ENCODE measurements around the gene AQP3. TPM values are rescaled to one million over a fixed set of nuclear protein-coding genes. Genes with fewer than 3 reads are reported as not detected.
"Not testable (repeated sequence)": the region's sequence is repeated elsewhere in the genome, so short reads cannot be mapped to it uniquely, and the experiment has no call there.

The AQP3 gene
- total RNA-seq, 2 donors from 2014 or later: 206 to 225 TPM

GRCh38 chr9:33458444-33458843, 11.1 kb upstream of the AQP3 start:
- peak; percentile 32 to 64 (median 32) for DNase-seq
- ATAC-seq: peak; percentile 82
- H3K36me3 Mint-ChIP-seq (ENCODE audit: low read depth): no peaks in the 10 kb centered on the region
- H3K4me3 Mint-ChIP-seq: peak overlapping the region; percentile 75
- H3K9me3 ChIP-seq (ENCODE audit: control insufficient read depth, low read length, poor library complexity, severe bottlenecking): no peaks in the 10 kb centered on the region
- H3K27ac Mint-ChIP-seq: peak overlapping the region; percentile 98
- H3K27me3 Mint-ChIP-seq: no peaks in the 10 kb centered on the region
- H3K4me1 Mint-ChIP-seq: peaks cover 56% of the 10 kb centered on the region

- H3K4me1 Mint-ChIP-seq: peaks cover 64% of the 10 kb centered on the region
- H3K27ac Mint-ChIP-seq: peak overlapping the region; percentile 98
- H3K36me3 Mint-ChIP-seq (ENCODE audit: low read depth): no peaks in the 10 kb centered on the region
- peak; percentile 41 for ATAC-seq
- H3K27me3 Mint-ChIP-seq: no peaks in the 10 kb centered on the region
- peak overlapping the region; percentile 73 for H3K4me3 Mint-ChIP-seq
- H3K9me3 ChIP-seq (ENCODE audit: control insufficient read depth, low read length, poor library complexity, severe bottlenecking): no peaks in the 10 kb centered on the region
- DNase-seq: no peak
Measured at GRCh38 chr9:33455945-33456344, 8.6 kb upstream of the AQP3 start.

- not testable (repeated sequence) for H3K36me3 Mint-ChIP-seq (ENCODE audit: low read depth); DNase-seq; H3K9me3 ChIP-seq (ENCODE audit: control insufficient read depth, low read length, poor library complexity, severe bottlenecking); ATAC-seq; H3K27me3 Mint-ChIP-seq
- H3K27ac Mint-ChIP-seq: peak overlapping the region; percentile 98
- H3K4me1 Mint-ChIP-seq: peaks cover 64% of the 10 kb centered on the region
- peak overlapping the region; percentile 73 for H3K4me3 Mint-ChIP-seq
Measured at GRCh38 chr9:33455456-33455855, 8.1 kb upstream of the AQP3 start.

GRCh38 chr9:33454661-33455026, 7.3 kb upstream of the AQP3 start:
- DNase-seq; H3K36me3 Mint-ChIP-seq (ENCODE audit: low read depth); H3K9me3 ChIP-seq (ENCODE audit: control insufficient read depth, low read length, poor library complexity, severe bottlenecking); ATAC-seq; H3K27me3 Mint-ChIP-seq: not testable (repeated sequence)
- Mint-ChIP-seq H3K4me3 (peak overlapping the region; percentile 80), H3K4me1 (peaks cover 64% of the 10 kb centered on the region), H3K27ac (peak overlapping the region; percentile 98)

- no peaks in the 10 kb centered on the region for H3K36me3 Mint-ChIP-seq (ENCODE audit: low read depth)
Measured at GRCh38 chr9:33453999-33454660, 6.7 kb upstream of the AQP3 start.

GRCh38 chr9:33453286-33453860, 6.0 kb upstream of the AQP3 start:
- Mint-ChIP-seq H3K27me3 (no peaks in the 10 kb centered on the region), H3K36me3 (ENCODE audit: low read depth) (no peaks in the 10 kb centered on the region), H3K4me1 (peaks cover 55% of the 10 kb centered on the region), H3K4me3 (peak overlapping the region; percentile 31), H3K27ac (peak overlapping the region; percentile 98)
- no peak for DNase-seq
- peak; percentile 16 for ATAC-seq
- no peaks in the 10 kb centered on the region for H3K9me3 ChIP-seq (ENCODE audit: control insufficient read depth, low read length, poor library complexity, severe bottlenecking)

More at GRCh38 chr9:33453999-33454660, 6.7 kb upstream of the AQP3 start:
- Mint-ChIP-seq H3K27me3 (no peaks in the 10 kb centered on the region), H3K4me1 (peaks cover 59% of the 10 kb centered on the region), H3K27ac (peak overlapping the region; percentile 98), H3K4me3 (peak overlapping the region; percentile 80)
- DNase-seq (no peak), ATAC-seq (no peak)
- H3K9me3 ChIP-seq (ENCODE audit: control insufficient read depth, low read length, poor library complexity, severe bottlenecking): no peaks in the 10 kb centered on the region

GRCh38 chr9:33452828-33453271, 5.5 kb upstream of the AQP3 start:
- no peaks in the 10 kb centered on the region for H3K9me3 ChIP-seq (ENCODE audit: control insufficient read depth, low read length, poor library complexity, severe bottlenecking)
- Mint-ChIP-seq H3K27me3 (no peaks in the 10 kb centered on the region), H3K36me3 (ENCODE audit: low read depth) (no peaks in the 10 kb centered on the region), H3K4me1 (peaks cover 55% of the 10 kb centered on the region), H3K27ac (peak overlapping the region; percentile 98), H3K4me3 (peak overlapping the region; percentile 71)
- ATAC-seq (peak; percentile 66), DNase-seq (peak in 2 of 3 donors; percentile 33 to 35)

GRCh38 chr9:33450621-33451146, 3.3 kb upstream of the AQP3 start:
- H3K4me3 Mint-ChIP-seq: no peak overlapping the region
- H3K27me3 Mint-ChIP-seq: no peaks in the 10 kb centered on the region
- H3K36me3 Mint-ChIP-seq (ENCODE audit: low read depth): no peaks in the 10 kb centered on the region
- H3K27ac Mint-ChIP-seq: peak overlapping the region; percentile 65
- DNase-seq: no peak
- ATAC-seq: no peak
- H3K9me3 ChIP-seq (ENCODE audit: control insufficient read depth, low read length, poor library complexity, severe bottlenecking): no peaks in the 10 kb centered on the region
- peaks cover 50% of the 10 kb centered on the region for H3K4me1 Mint-ChIP-seq

- Mint-ChIP-seq H3K4me1 (peaks cover 54% of the 10 kb centered on the region), H3K27ac (no peak overlapping the region), H3K36me3 (ENCODE audit: low read depth) (peaks cover 2% of the 10 kb centered on the region), H3K27me3 (no peaks in the 10 kb centered on the region), H3K4me3 (no peak overlapping the region)
- no peak for DNase-seq
- ATAC-seq: no peak
- H3K9me3 ChIP-seq (ENCODE audit: control insufficient read depth, low read length, poor library complexity, severe bottlenecking): no peaks in the 10 kb centered on the region
Measured at GRCh38 chr9:33449715-33450114, 2.3 kb upstream of the AQP3 start.

GRCh38 chr9:33447799-33448553, 583 bp upstream of the AQP3 start:
- Mint-ChIP-seq H3K27me3 (no peaks in the 10 kb centered on the region), H3K36me3 (ENCODE audit: low read depth) (peaks cover 2% of the 10 kb centered on the region), H3K4me3 (peak overlapping the region; percentile 97), H3K4me1 (peaks cover 47% of the 10 kb centered on the region), H3K27ac (peak overlapping the region; percentile 99)
- H3K9me3 ChIP-seq (ENCODE audit: control insufficient read depth, low read length, poor library complexity, severe bottlenecking): no peaks in the 10 kb centered on the region
- DNase-seq (no peak), ATAC-seq (no peak)

- Mint-ChIP-seq H3K4me1 (peaks cover 45% of the 10 kb centered on the region), H3K36me3 (ENCODE audit: low read depth) (peaks cover 2% of the 10 kb centered on the region), H3K27ac (peak overlapping the region; percentile 99)
Measured at GRCh38 chr9:33446240-33446945, 1.0 kb downstream of the AQP3 start.

GRCh38 chr9:33445389-33446239, 1.8 kb downstream of the AQP3 start:
- Mint-ChIP-seq H3K4me1 (peaks cover 47% of the 10 kb centered on the region), H3K27ac (peak overlapping the region; percentile 99), H3K27me3 (no peaks in the 10 kb centered on the region), H3K4me3 (peak overlapping the region; percentile 97), H3K36me3 (ENCODE audit: low read depth) (peaks cover 2% of the 10 kb centered on the region)
- no peaks in the 10 kb centered on the region for H3K9me3 ChIP-seq (ENCODE audit: control insufficient read depth, low read length, poor library complexity, severe bottlenecking)
- DNase-seq (peak in 2 of 3 donors; percentile 47 to 53), ATAC-seq (peak; percentile 55)

More at GRCh38 chr9:33446240-33446945, 1.0 kb downstream of the AQP3 start:
- H3K27me3 Mint-ChIP-seq: no peaks in the 10 kb centered on the region
- DNase-seq: peak in 2 of 3 donors; percentile 46 to 48
- peak overlapping the region; percentile 97 for H3K4me3 Mint-ChIP-seq
- H3K9me3 ChIP-seq (ENCODE audit: control insufficient read depth, low read length, poor library complexity, severe bottlenecking): no peaks in the 10 kb centered on the region
- ATAC-seq: peak; percentile 76
